Esophagus muscularis mucosa (tissue), 4 donors: ENCODE results near the gene CST7. TPM values are rescaled to one million over a fixed set of nuclear protein-coding genes. Genes with fewer than 3 reads are reported as not detected.

ENCODE experiments used
- DNase-seq: peaks from one replicate; pipeline ENCODE4 v3.0.0-alpha.2; 2017; ENCODE audit errors: extremely low spot score
- H3K27ac ChIP-seq, 4 donors: fragments of 200-600 bp; sonication (generic); replicated peaks in 1 of 4; 1 replicate in 3 of 4; 2 replicates in 1 of 4; pipeline ENCODE4 v1.5.1; 2016 to 2019; ENCODE audit warnings: mild to moderate bottlenecking in 1 of 4
- H3K27me3 ChIP-seq, 4 donors: fragments of 200-600 bp; sonication (generic); one replicate each; pipeline versions ENCODE4 v1.5.1 to v1.6.0; 2016 to 2019
- H3K36me3 ChIP-seq, 4 donors: fragments of 200-600 bp; sonication (generic); one replicate each; pipeline ENCODE4 v1.5.1; 2016 to 2019
- H3K4me1 ChIP-seq, 4 donors: fragments of 200-600 bp; sonication (generic); one replicate each; pipeline ENCODE4 v1.5.1; 2016 to 2019
- H3K4me3 ChIP-seq, 4 donors: fragments of 200-600 bp; sonication (generic); 1 replicate in 2 of 4; 2 replicates in 2 of 4; pipeline ENCODE4 v1.5.1; 2016 to 2019; ENCODE audit warnings: mild to moderate bottlenecking in 4 of 4, moderate library complexity in 1 of 4
- H3K9me3 ChIP-seq, 4 donors: fragments of 200-600 bp; sonication (generic); 1 replicate in 3 of 4; 2 replicates in 1 of 4; pipeline ENCODE4 v1.5.1; 2016 to 2019
- EP300 ChIP-seq: sonication (generic); formaldehyde crosslinking; IDR thresholded peaks from one replicate; pipeline ENCODE4 v1.6.1; 2017; ENCODE audit warnings: antibody characterized with exemption
- POLR2A ChIP-seq: fragments of 450-650 bp; IDR thresholded peaks from one replicate; pipeline ENCODE4 v1.6.1; 2017; ENCODE audit warnings: antibody characterized with exemption, moderate library complexity, mild to moderate bottlenecking, low read depth
- POLR2AphosphoS5 ChIP-seq, 2 donors: sonication (generic); formaldehyde crosslinking; IDR thresholded peaks; one replicate each; pipeline ENCODE4 v1.6.1; 2017; ENCODE audit warnings: antibody characterized with exemption in 2 of 2
- WGBS: methylation state at CpG from one replicate; pipeline ENCODE4 v1.1.5; 2018; 5-methylcytosine and 5-hydroxymethylcytosine counted together
- intact Hi-C: fragments of 100-400 bp; cut with DNase I; formaldehyde crosslinking; loops from one replicate; pipeline ENCODE4 v1.15.1; 2023
- total RNA-seq, 4 donors: library from RNA; depleted of rRNA; stranded (reverse); fragments of >200 nt; gene quantifications; one replicate each; pipeline versions ENCODE4 v1.1.0 to v1.2.1, GENCODE V29; 2016
- TF ChIP-seq, protein P1 (sequence below), 3 experiments: fragments of 200-600 bp in 2 of 3; fragments of 450-650 bp in 1 of 3; sonication (generic) in 2 of 3; IDR thresholded peaks; one replicate each; pipeline ENCODE4 v1.5.1; 2017 to 2019; ENCODE audit warnings: antibody characterized with exemption in 3 of 3, mild to moderate bottlenecking in 2 of 3, moderate library complexity in 1 of 3

Gene CST7
- total RNA-seq, 4 donors from 2014 or later, result 1.2 to 13.8 (median 1.5) TPM; not detected in 1

DNA sequence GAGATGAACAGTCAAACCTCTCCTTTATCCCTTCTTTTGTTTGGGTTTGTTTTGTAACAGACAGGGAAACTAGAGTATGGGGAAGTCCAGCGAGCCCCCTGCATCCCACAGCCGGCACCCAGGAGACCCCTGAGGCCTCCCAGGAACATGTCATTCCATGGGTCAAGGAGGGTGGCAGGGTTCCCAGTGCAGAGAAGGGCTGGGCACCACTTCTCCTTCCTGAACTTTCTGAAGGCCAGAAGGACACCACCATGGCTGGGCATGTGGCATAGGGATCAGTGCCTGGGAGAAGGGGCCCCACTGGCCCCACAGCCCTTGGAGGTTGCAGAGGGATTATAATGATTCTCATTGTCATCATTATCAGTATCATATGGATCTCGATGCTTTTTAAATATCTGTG lies 13.9 kb upstream of the CST7 start:
- intact Hi-C loops, result no loop called here
- 83% methylated on average over 1 of the region's 3 CpGs for WGBS
- no peak for DNase-seq
- no peaks in the 10 kb centered on the region for H3K36me3 ChIP-seq
- no peaks in the 10 kb centered on the region for H3K27me3 ChIP-seq
- no peak overlapping the region for H3K27ac ChIP-seq
- no peak for TF ChIP-seq POLR2A
- no peak for TF ChIP-seq EP300
- TF ChIP-seq, protein P1, sequence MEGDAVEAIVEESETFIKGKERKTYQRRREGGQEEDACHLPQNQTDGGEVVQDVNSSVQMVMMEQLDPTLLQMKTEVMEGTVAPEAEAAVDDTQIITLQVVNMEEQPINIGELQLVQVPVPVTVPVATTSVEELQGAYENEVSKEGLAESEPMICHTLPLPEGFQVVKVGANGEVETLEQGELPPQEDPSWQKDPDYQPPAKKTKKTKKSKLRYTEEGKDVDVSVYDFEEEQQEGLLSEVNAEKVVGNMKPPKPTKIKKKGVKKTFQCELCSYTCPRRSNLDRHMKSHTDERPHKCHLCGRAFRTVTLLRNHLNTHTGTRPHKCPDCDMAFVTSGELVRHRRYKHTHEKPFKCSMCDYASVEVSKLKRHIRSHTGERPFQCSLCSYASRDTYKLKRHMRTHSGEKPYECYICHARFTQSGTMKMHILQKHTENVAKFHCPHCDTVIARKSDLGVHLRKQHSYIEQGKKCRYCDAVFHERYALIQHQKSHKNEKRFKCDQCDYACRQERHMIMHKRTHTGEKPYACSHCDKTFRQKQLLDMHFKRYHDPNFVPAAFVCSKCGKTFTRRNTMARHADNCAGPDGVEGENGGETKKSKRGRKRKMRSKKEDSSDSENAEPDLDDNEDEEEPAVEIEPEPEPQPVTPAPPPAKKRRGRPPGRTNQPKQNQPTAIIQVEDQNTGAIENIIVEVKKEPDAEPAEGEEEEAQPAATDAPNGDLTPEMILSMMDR (IDR thresholded peaks at IDR 0.05), result no peak
- TF ChIP-seq POLR2AphosphoS5 (IDR thresholded peaks at IDR 0.05), result no peak
- no peaks in the 10 kb centered on the region for H3K4me1 ChIP-seq
- peaks cover 0 to 6% (median 0%) of the 10 kb centered on the region in 4 donors for H3K9me3 ChIP-seq
- no peak overlapping the region for H3K4me3 ChIP-seq

DNA sequence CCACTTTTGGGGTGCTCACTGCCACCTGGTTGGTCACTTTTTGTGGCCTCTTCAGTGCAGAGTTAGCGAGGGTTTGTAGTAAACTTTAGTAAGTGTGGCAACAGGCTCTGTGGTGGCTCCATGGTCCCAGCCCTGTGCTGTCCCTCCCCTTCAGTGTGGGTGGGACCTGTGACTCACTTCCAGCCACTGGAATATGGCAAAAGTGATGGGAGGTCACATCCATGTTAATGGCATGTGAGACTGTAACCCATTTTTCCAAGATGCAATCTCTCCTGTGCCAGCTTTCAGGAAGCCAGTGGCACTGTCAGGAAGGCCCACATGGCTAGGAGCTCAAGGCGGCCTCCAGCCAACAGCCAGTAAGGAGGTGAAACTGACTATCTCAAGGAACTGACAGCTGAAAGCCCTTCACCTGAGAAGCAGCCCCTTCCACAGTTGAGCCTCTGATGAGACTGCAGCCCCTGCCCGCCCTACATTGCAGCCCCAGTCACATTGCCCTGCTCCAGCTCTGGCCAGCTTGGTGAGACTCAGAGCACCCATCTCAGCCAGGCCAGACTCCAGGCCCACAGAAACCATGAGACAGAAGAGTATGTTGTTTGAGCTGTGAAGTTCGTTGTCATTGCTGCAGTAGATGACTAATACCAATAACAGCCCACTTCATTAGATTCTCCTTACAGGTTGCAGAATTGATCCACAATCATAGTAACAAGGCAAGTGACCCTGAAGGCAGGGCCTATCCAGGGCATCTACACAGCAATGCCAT lies 13.1 kb upstream of the CST7 start:
- TF ChIP-seq, protein P1 (IDR thresholded peaks at IDR 0.05), result no peak
- no peak for TF ChIP-seq POLR2A
- TF ChIP-seq EP300, result no peak
- no peak for TF ChIP-seq POLR2AphosphoS5 (IDR thresholded peaks at IDR 0.05)
- no peaks in the 10 kb centered on the region for H3K36me3 ChIP-seq
- intact Hi-C loops, result no loop called here
- no peak overlapping the region for H3K4me3 ChIP-seq
- H3K9me3 ChIP-seq, result peaks cover 0 to 8% (median 0%) of the 10 kb centered on the region in 4 donors
- WGBS, result 91% methylated on average over 4 of the region's 4 CpGs
- H3K27me3 ChIP-seq, result no peaks in the 10 kb centered on the region
- no peak for DNase-seq
- no peaks in the 10 kb centered on the region for H3K4me1 ChIP-seq
- no peak overlapping the region for H3K27ac ChIP-seq

DNA sequence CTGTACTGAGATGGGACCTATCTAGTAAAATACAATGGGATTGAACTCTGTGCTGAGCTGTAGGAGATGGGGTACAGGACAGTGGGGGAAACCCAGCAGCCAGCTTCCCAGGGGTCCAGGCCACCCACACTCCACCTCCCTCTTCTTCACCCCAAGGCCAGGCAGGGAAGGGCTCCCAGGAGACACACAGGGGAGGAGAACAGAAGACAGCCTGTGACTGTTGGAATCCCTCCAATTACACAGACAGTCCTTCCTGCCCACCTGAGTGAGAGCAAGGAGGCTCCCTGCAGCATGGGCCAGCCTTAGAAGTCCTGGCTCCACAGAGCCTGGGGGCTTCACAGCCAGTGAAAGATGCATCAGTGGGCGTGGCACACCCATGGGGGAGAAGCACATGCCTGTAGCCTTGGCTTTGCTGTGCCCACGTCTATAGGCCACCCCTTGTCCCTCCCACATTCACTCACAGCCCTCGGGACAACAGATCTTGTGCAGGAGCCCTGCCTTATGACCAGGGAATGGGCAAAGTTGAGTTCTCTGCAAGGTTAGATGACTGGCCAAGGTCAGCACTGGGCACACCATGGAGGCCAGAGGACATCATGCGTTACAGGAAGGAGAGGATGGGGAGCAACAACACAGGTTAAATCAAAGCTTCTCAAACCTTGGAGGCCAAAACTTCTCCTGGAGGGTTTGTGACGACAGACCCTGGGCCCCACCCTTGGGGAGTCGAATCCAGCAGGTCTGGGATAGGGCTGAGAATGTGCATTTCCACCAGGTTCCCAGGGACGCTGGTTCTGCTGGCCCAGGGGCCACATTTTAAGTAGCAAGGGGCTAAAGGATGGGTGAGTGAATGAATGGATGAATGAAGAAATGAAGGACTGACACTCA lies 12.3 kb upstream of the CST7 start:
- Histone ChIP-seq H3K4me1 (no peaks in the 10 kb centered on the region), H3K27me3 (no peaks in the 10 kb centered on the region), H3K27ac (no peak overlapping the region), H3K4me3 (no peak overlapping the region), H3K9me3 (peaks cover 0 to 13% (median 0%) of the 10 kb centered on the region in 4 donors), H3K36me3 (no peaks in the 10 kb centered on the region)
- WGBS, result 78% methylated on average over 6 of the region's 7 CpGs
- intact Hi-C loops, result no loop called here
- TF ChIP-seq POLR2AphosphoS5 (IDR thresholded peaks at IDR 0.05), result no peak
- no peak for TF ChIP-seq POLR2A
- TF ChIP-seq, protein P1 (IDR thresholded peaks at IDR 0.05), result no peak
- no peak for DNase-seq

- no CpG with 5 or more reads among the region's 1 CpG for WGBS
These were observed 11.5 kb upstream of the CST7 start for GRCh38 chr20:24937579-24937978.

More at GRCh38 chr20:24937579-24937978, 11.5 kb upstream of the CST7 start:
- Histone ChIP-seq H3K27ac (no peak overlapping the region), H3K27me3 (no peaks in the 10 kb centered on the region), H3K9me3 (peaks cover 0 to 13% (median 0%) of the 10 kb centered on the region in 4 donors), H3K4me1 (no peaks in the 10 kb centered on the region), H3K4me3 (no peak overlapping the region), H3K36me3 (no peaks in the 10 kb centered on the region)
- intact Hi-C loops, result no loop called here
- TF ChIP-seq, protein P1 (IDR thresholded peaks at IDR 0.05), result no peak
- no peak for TF ChIP-seq EP300
- TF ChIP-seq POLR2A, result no peak
- TF ChIP-seq POLR2AphosphoS5 (IDR thresholded peaks at IDR 0.05), result no peak
- no peak for DNase-seq
